ENCODE measurements around the gene MKLN1.

DNA sequence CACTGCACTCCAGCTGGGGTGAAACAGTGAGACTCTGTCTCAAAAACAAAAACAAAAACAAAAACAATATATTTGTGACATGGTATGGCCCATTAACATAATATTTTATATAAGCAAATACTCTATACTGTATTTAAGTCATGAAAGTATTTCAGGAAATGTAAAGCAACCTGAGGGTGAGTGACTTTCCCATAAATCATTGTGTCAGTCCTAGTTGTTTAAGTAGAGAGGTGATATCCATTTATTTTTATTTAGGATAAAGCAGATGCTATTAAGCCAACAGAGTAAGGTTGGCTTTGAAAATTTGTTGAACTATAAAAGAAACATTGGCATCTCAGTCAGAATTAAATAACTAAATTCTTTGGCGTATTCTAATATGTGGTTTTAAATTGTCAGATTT, 60.5 kb downstream of the MKLN1 start:
- TF ChIP-seq CTCF (conservative IDR thresholded peaks at IDR 0.05) (no peak), EZH2 (IDR thresholded peaks at IDR 0.05; ENCODE audit: low read depth) (no peak)
